ENCODE measurements around the gene SSU72.

DNA sequence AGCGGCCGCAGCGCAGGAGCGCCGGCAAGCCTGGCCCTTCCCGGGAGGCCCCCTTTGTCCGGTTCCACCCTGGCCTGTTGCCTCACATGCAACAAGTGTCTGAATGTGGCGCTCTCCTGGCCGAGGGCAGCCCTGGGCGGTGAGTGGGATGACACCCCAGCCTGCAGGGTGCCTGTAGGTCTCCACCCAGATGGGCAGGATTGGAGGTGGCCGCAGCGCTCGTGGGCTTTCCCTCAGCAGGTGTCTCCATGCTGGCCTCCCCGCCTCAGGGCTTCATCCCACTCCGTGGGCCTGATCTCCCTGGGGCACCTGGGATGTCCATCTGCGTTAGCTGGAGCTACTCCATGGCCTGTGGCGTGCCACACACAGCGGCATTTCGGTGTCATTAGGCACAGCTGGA, 42.2 kb upstream of the SSU72 start:
- TF ChIP-seq, protein P1, sequence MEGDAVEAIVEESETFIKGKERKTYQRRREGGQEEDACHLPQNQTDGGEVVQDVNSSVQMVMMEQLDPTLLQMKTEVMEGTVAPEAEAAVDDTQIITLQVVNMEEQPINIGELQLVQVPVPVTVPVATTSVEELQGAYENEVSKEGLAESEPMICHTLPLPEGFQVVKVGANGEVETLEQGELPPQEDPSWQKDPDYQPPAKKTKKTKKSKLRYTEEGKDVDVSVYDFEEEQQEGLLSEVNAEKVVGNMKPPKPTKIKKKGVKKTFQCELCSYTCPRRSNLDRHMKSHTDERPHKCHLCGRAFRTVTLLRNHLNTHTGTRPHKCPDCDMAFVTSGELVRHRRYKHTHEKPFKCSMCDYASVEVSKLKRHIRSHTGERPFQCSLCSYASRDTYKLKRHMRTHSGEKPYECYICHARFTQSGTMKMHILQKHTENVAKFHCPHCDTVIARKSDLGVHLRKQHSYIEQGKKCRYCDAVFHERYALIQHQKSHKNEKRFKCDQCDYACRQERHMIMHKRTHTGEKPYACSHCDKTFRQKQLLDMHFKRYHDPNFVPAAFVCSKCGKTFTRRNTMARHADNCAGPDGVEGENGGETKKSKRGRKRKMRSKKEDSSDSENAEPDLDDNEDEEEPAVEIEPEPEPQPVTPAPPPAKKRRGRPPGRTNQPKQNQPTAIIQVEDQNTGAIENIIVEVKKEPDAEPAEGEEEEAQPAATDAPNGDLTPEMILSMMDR (IDR thresholded peaks at IDR 0.05), result no peak
- TF ChIP-seq POLR2A (IDR thresholded peaks at IDR 0.05), result no peak
